ENCODE data around the gene FAM3C.

The FAM3C gene

DNA sequence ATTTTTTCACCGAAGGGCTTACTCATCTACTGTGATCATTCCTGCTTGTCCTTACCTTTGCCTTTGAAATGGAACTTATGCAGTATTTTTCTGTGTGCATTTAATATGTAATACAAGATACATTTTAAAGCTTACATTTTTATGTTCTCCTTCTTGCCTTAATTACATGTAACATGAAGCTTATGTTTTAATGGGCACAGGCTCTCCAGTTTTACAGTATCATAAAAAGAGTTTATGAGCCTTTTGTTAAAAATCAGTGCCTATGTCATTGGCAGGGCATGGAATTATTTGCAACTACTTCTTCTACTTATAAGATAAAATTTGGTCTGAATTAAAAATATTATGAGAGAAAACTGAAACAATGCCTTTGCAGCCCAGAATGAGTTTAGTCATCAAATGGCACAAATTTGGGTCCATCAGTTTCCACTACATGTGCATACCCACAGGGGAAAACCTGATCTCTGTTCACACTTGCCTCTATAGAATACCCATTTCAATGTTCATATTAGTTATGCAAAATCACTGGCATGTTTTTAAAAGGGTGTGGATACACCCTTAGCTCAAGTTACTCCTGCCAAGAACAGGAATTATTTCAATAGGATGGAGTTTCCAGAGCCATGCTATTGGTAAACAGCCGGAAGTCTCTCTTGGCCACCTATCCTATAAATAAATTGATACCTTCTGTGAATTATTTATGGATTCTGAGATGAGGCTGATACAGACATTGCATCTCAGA is 95.3 kb downstream of the FAM3C start:
- no peaks in the 10 kb centered on the region for H3K27me3 ChIP-seq (ENCODE audit: insufficient read depth, low read length)
- H3K4me1 ChIP-seq (ENCODE audit: control insufficient read depth, insufficient read depth, low read length, unreplicated experiment), result peaks cover 18% of the 10 kb centered on the region

More for the DNA sequence above, 95.3 kb downstream of the FAM3C start:
- no peaks in the 10 kb centered on the region for H3K79me2 ChIP-seq (ENCODE audit: control insufficient read depth, insufficient read depth, low read length, unreplicated experiment)
- H3K36me3 ChIP-seq (ENCODE audit: insufficient read depth, low read length), result no peaks in the 10 kb centered on the region
- H2AFZ ChIP-seq (ENCODE audit: low read length, unreplicated experiment), result no peak overlapping the region
- H3K27ac ChIP-seq (ENCODE audit: low read depth, low read length), result no peak overlapping the region
- no peak overlapping the region for H3K4me3 ChIP-seq (ENCODE audit: low read depth, low read length)

Measured in ACC112 (cell line).